Neuron (in vitro differentiated cells): ENCODE data around the gene ASCL2.

ENCODE experiments used
- H2AFZ ChIP-seq: one replicate; pipeline ENCODE4 v1.6.1; 2013; ENCODE audit warnings: low read depth, mild to moderate bottlenecking, inconsistent platforms, low read length, moderate library complexity
- H3K27me3 ChIP-seq: one replicate; pipeline ENCODE4 v1.6.1; 2013; ENCODE audit warnings: low read length; ENCODE audit not compliant: insufficient read depth
- H3K36me3 ChIP-seq: one replicate; pipeline ENCODE4 v1.6.1; 2013; ENCODE audit warnings: low read length; ENCODE audit not compliant: insufficient read depth
- H3K4me1 ChIP-seq: one replicate; pipeline ENCODE4 v1.6.1; 2013; ENCODE audit warnings: low read length; ENCODE audit not compliant: insufficient read depth
- H3K4me3 ChIP-seq: 2 replicates; pipeline ENCODE4 v1.5.1; 2013; ENCODE audit warnings: mild to moderate bottlenecking, low read length, moderate library complexity
- H3K9me3 ChIP-seq: one replicate; pipeline ENCODE4 v1.6.1; 2013; ENCODE audit warnings: low read length

ASCL2 gene

GRCh38 chr11:2277933-2278523 is 7.6 kb upstream of the ASCL2 start:
- Histone ChIP-seq H3K4me3 (no peak overlapping the region), H3K36me3 (no peaks in the 10 kb centered on the region), H3K9me3 (peaks cover 6% of the 10 kb centered on the region), H3K27me3 (peaks cover 29% of the 10 kb centered on the region), H2AFZ (no peak overlapping the region), H3K4me1 (no peaks in the 10 kb centered on the region)

DNA sequence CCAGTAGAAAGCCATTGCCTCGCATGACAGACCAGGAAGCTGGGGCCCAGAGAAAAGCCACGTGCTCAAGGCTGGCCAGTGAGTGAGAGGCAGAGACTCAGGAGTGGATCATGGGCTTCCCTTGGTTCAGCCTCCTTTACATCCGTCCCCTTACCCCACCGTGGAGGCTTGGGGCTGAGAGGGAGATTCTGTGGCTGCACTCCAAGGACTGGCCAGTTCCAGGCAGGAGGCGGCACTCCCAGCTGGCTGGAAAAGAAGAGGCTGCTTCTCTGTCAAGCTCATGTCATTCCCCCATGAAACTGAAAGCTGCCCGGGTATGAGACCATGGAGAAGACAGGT is 6.6 kb upstream of the ASCL2 start:
- H3K27me3 ChIP-seq = peaks cover 40% of the 10 kb centered on the region

GRCh38 chr11:2276280-2277007 is 6.1 kb upstream of the ASCL2 start:
- H3K36me3 ChIP-seq = no peaks in the 10 kb centered on the region
- no peak overlapping the region for H3K4me3 ChIP-seq
- peaks cover 45% of the 10 kb centered on the region for H3K27me3 ChIP-seq
- H2AFZ ChIP-seq = no peak overlapping the region
- H3K9me3 ChIP-seq = peaks cover 6% of the 10 kb centered on the region
- no peaks in the 10 kb centered on the region for H3K4me1 ChIP-seq

More for the DNA sequence above, 6.6 kb upstream of the ASCL2 start:
- Histone ChIP-seq H2AFZ (no peak overlapping the region), H3K36me3 (no peaks in the 10 kb centered on the region), H3K9me3 (peaks cover 6% of the 10 kb centered on the region), H3K4me1 (no peaks in the 10 kb centered on the region), H3K4me3 (no peak overlapping the region)

DNA sequence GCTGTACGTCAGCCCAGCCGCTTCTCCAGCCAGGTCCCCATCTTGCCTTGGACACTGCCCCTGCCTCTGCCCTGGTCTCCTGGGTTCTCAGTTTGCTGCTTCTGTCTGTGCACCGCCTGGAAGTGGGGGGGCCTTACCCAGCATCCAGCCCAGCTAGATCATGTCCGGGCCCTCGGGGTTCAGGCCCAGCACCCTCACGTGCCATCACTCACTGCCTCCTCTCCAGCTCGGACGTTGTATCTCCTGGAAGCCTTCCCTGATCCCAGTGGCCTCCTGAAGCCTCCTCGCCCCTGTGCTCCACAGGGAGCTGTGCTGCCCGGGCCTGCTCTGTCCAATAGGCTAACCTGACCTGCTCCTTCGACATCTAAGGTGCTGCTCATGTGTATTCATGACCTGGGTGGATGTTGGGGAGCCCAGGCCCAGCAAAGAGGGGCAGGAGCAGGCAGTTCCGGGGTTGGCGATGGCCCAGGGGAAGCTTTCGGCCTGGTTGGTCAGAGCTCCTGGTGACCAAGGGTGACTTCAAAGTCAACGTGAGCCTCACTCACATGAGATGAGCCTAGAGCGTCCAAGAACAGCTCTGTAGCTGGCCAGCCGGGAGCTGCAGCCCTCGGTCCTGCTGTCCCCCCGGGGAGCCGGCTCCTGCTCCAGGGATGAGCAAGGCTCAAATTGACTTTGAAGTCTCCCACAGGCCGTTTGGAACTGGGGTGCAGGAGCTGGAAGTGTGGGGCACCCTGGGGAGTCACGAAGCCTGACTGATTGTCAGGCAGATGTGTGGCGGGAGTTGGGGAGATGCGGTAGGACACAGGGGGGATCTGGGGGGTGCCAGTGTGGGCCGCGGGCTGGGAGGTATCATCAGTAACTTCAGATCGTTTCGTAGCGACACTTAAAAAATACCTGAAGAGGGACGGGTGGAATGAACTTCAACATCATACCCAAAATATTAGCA is 5.2 kb upstream of the ASCL2 start:
- Histone ChIP-seq H3K36me3 (no peaks in the 10 kb centered on the region), H2AFZ (no peak overlapping the region), H3K4me1 (no peaks in the 10 kb centered on the region), H3K9me3 (peaks cover 6% of the 10 kb centered on the region), H3K27me3 (peaks cover 53% of the 10 kb centered on the region), H3K4me3 (no peak overlapping the region)

GRCh38 chr11:2273771-2274170 is 3.4 kb upstream of the ASCL2 start:
- H3K4me3 ChIP-seq = no peak overlapping the region
- H3K27me3 ChIP-seq = peaks cover 69% of the 10 kb centered on the region
- no peak overlapping the region for H2AFZ ChIP-seq
- H3K4me1 ChIP-seq = no peaks in the 10 kb centered on the region
- peaks cover 6% of the 10 kb centered on the region for H3K9me3 ChIP-seq
- no peaks in the 10 kb centered on the region for H3K36me3 ChIP-seq

- Histone ChIP-seq H3K36me3 (no peaks in the 10 kb centered on the region), H2AFZ (no peak overlapping the region), H3K4me1 (no peaks in the 10 kb centered on the region), H3K4me3 (no peak overlapping the region), H3K9me3 (peaks cover 6% of the 10 kb centered on the region), H3K27me3 (peaks cover 73% of the 10 kb centered on the region)
Measured at GRCh38 chr11:2273311-2273710, 2.9 kb upstream of the ASCL2 start.

- Histone ChIP-seq H3K9me3 (peaks cover 6% of the 10 kb centered on the region), H3K27me3 (peaks cover 75% of the 10 kb centered on the region), H2AFZ (no peak overlapping the region), H3K4me3 (no peak overlapping the region), H3K4me1 (no peaks in the 10 kb centered on the region), H3K36me3 (no peaks in the 10 kb centered on the region)
Measured at GRCh38 chr11:2272946-2273280, 2.5 kb upstream of the ASCL2 start.

DNA sequence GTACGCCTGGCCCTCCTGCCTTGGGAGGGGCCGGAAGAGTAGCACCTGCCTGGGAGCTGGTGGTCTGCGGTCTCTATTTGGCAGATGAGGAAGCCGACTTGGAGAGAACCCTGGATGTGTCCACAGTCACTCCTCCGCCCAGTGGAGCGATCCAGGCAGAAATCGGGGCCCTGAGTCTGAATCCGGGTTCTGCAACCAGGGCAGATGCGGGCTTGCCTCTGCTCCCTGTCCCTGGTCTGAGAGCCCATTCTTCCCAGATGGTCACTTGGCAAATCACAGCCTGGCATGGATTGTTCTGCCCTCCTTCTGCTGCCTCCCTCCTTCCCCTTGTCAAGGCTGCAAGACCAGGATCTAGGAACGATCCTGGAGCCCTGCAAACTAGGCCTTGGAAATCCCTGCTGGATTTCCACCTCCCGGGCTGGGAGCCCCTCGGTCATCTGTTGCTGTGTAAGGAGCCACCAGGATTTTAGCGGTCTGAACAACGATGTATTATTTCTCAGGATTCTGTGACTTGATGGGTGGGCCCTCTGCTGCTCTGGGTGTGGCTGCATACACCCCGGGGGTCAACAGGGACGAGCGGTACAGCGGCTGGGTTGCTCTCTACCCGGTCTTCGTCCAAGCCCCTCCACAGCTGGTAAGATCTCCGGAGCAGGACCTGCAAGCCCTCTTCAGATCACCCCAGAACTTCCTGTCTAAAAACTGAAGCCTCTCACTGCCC is 2.0 kb upstream of the ASCL2 start:
- Histone ChIP-seq H3K4me1 (no peaks in the 10 kb centered on the region), H3K9me3 (peaks cover 6% of the 10 kb centered on the region), H2AFZ (no peak overlapping the region), H3K36me3 (no peaks in the 10 kb centered on the region), H3K4me3 (no peak overlapping the region), H3K27me3 (peaks cover 78% of the 10 kb centered on the region)

GRCh38 chr11:2271327-2272227 is 1.2 kb upstream of the ASCL2 start:
- H3K4me1 ChIP-seq = no peaks in the 10 kb centered on the region
- no peak overlapping the region for H3K4me3 ChIP-seq

GRCh38 chr11:2271077-2271326 is 614 bp upstream of the ASCL2 start:
- H3K9me3 ChIP-seq = peaks cover 6% of the 10 kb centered on the region
- no peak overlapping the region for H2AFZ ChIP-seq
- no peaks in the 10 kb centered on the region for H3K4me1 ChIP-seq
- no peaks in the 10 kb centered on the region for H3K36me3 ChIP-seq
- H3K4me3 ChIP-seq = no peak overlapping the region
- H3K27me3 ChIP-seq = peaks cover 76% of the 10 kb centered on the region

More at GRCh38 chr11:2271327-2272227, 1.2 kb upstream of the ASCL2 start:
- no peak overlapping the region for H2AFZ ChIP-seq
- H3K27me3 ChIP-seq = peaks cover 74% of the 10 kb centered on the region
- H3K36me3 ChIP-seq = no peaks in the 10 kb centered on the region
- H3K9me3 ChIP-seq = peaks cover 6% of the 10 kb centered on the region

- H2AFZ ChIP-seq = no peak overlapping the region
- peaks cover 3% of the 10 kb centered on the region for H3K9me3 ChIP-seq
- peaks cover 85% of the 10 kb centered on the region for H3K27me3 ChIP-seq
- H3K36me3 ChIP-seq = no peaks in the 10 kb centered on the region
- no peaks in the 10 kb centered on the region for H3K4me1 ChIP-seq
- H3K4me3 ChIP-seq = no peak overlapping the region
Measured at GRCh38 chr11:2269601-2270321, 627 bp downstream of the ASCL2 start.
